LNCaP clone FGC (cell line): Measurements from ENCODE around the gene TCP11X2.
"Not testable (repeated sequence)": the region's sequence is repeated elsewhere in the genome, so short reads cannot be mapped to it uniquely, and the experiment has no call there.

ENCODE experiments used
- DNase-seq: peaks from one replicate; pipeline ENCODE4 v3.0.0-alpha.2; 2011; ENCODE audit warnings: low read depth
- H3K4me3 ChIP-seq: 2 replicates; pipeline ENCODE4 v1.5.1; 2011; ENCODE audit warnings: mild to moderate bottlenecking, low read depth, low read length, control low read depth
- CTCF ChIP-seq: IDR thresholded peaks from 2 replicates; pipeline ENCODE4 v1.5.1; 2012; ENCODE audit warnings: mild to moderate bottlenecking; ENCODE audit not compliant: control insufficient read depth, insufficient read depth; ENCODE audit errors: extremely low read depth

Gene TCP11X2

GRCh38 chrX:102471762-102472220 lies at the start of gene TCP11X2:
Gene TCP11X2 (minus strand): TSS chrX:102471812.
- H3K4me3 ChIP-seq, DNase-seq: not testable (repeated sequence)

- no peak overlapping the region; the same call in 1 of the 2 replicates for H3K4me3 ChIP-seq
- peak; percentile 32 for TF ChIP-seq CTCF
- no peak for DNase-seq
Measured at GRCh38 chrX:102517326-102517725, 45.7 kb upstream of the TCP11X2 start.

- no peak for TF ChIP-seq CTCF
- no peak for DNase-seq
- peak within 1 kb of the TSS; percentile 50 for H3K4me3 ChIP-seq
Measured at GRCh38 chrX:102515975-102516941, 44.6 kb upstream of the TCP11X2 start, which contains the start of gene TMSB15A. Gene TMSB15A (minus strand): TSS chrX:102516739.

GRCh38 chrX:102514536-102514935 lies 42.9 kb upstream of the TCP11X2 start:
- DNase-seq = no peak
- no peak for TF ChIP-seq CTCF
- H3K4me3 ChIP-seq = no peak overlapping the region

GRCh38 chrX:102498732-102499131 lies 27.1 kb upstream of the TCP11X2 start:
- no peak for TF ChIP-seq CTCF
- no peak overlapping the region for H3K4me3 ChIP-seq
- DNase-seq = no peak

- no peak for TF ChIP-seq CTCF
- no peak for DNase-seq
- no peak overlapping the region for H3K4me3 ChIP-seq
Measured at GRCh38 chrX:102491766-102492165, 20.2 kb upstream of the TCP11X2 start.

GRCh38 chrX:102478765-102479164 lies 7.2 kb upstream of the TCP11X2 start:
- not testable (repeated sequence) for H3K4me3 ChIP-seq, DNase-seq

- not testable (repeated sequence) for H3K4me3 ChIP-seq, DNase-seq
Measured at GRCh38 chrX:102470215-102470614, 1.4 kb downstream of the TCP11X2 start.

- H3K4me3 ChIP-seq, DNase-seq: not testable (repeated sequence)
Measured at GRCh38 chrX:102458615-102459014, 13.0 kb downstream of the TCP11X2 start.

GRCh38 chrX:102439908-102440307 lies 31.7 kb downstream of the TCP11X2 start, which contains the start of gene NXF2B:
Gene NXF2B (minus strand): TSS chrX:102440008. CDS start chrX:102380036, 59,972 bp downstream.
- DNase-seq = not testable (repeated sequence)

GRCh38 chrX:102414493-102414892 lies 57.1 kb downstream of the TCP11X2 start:
- not testable (repeated sequence) for DNase-seq, H3K4me3 ChIP-seq

More at GRCh38 chrX:102439908-102440307, 31.7 kb downstream of the TCP11X2 start, which contains the start of gene NXF2B:
- H3K4me3 ChIP-seq = not testable (repeated sequence)
